HAP-1 (cell line): Measurements from ENCODE around the gene FAM177A1.
"Not testable (repeated sequence)": the region's sequence is repeated elsewhere in the genome, so short reads cannot be mapped to it uniquely, and the experiment has no call there.

Experiments used
- DNase-seq, 2 experiments: peaks; one replicate each; pipeline ENCODE4 v3.0.0-alpha.2; 2016 to 2020; ENCODE audit warnings: low spot score in 2 of 2
- H3K27me3 ChIP-seq: fragments of 250-450 bp; sonication (Bioruptor Pico); 2 replicates; pipeline ENCODE4 v1.5.1; 2020; ENCODE audit warnings: low read depth, mild to moderate bottlenecking, moderate library complexity
- H3K36me3 ChIP-seq: fragments of 250-450 bp; sonication (Bioruptor Pico); replicated peaks from 2 replicates; pipeline ENCODE4 v1.5.1; 2020; ENCODE audit warnings: mild to moderate bottlenecking
- H3K4me1 ChIP-seq: fragments of 250-450 bp; sonication (Bioruptor Pico); 2 replicates; pipeline ENCODE4 v1.5.1; 2020; ENCODE audit warnings: mild to moderate bottlenecking
- H3K4me3 ChIP-seq: fragments of 250-450 bp; sonication (Bioruptor Pico); 2 replicates; pipeline ENCODE4 v1.5.1; 2020; ENCODE audit warnings: mild to moderate bottlenecking, moderate library complexity
- H3K9me3 ChIP-seq: fragments of 250-450 bp; sonication (Bioruptor Pico); 2 replicates; pipeline ENCODE4 v1.5.1; 2020; ENCODE audit warnings: mild to moderate bottlenecking, moderate library complexity
- in situ Hi-C: fragments of 300-500 bp; cut with MboI; formaldehyde crosslinking; loops from 3 replicates; pipeline ENCODE4 v1.14.3; 2020; ENCODE audit warnings: low sequenced_read_pairs, inconsistent platforms, mixed read lengths

FAM177A1 gene

DNA sequence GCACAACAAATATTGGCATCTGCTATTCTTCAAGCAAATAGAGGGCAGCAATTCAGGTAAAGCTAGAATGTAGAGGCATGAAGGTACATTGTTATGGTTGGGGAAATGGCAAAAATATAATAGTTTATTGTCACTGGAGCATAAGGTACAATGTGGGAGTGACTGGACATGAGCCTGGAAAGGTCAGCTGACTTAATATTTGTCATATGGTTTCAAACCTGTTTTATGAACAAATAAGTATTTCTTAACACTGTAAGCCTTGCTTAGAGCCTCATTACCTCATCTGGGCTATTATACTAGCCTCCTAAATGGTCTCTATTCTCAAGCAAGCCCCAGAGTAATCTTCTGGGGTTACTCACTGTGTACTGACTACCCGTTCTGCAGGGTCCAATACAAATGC lies 33.7 kb downstream of the FAM177A1 start:
- Histone ChIP-seq H3K4me3 (no peak overlapping the region), H3K9me3 (no peaks in the 10 kb centered on the region), H3K27me3 (no peaks in the 10 kb centered on the region), H3K36me3 (peaks cover 10% of the 10 kb centered on the region), H3K4me1 (no peaks in the 10 kb centered on the region)
- no peak for DNase-seq
- in situ Hi-C loops: no loop called here

DNA sequence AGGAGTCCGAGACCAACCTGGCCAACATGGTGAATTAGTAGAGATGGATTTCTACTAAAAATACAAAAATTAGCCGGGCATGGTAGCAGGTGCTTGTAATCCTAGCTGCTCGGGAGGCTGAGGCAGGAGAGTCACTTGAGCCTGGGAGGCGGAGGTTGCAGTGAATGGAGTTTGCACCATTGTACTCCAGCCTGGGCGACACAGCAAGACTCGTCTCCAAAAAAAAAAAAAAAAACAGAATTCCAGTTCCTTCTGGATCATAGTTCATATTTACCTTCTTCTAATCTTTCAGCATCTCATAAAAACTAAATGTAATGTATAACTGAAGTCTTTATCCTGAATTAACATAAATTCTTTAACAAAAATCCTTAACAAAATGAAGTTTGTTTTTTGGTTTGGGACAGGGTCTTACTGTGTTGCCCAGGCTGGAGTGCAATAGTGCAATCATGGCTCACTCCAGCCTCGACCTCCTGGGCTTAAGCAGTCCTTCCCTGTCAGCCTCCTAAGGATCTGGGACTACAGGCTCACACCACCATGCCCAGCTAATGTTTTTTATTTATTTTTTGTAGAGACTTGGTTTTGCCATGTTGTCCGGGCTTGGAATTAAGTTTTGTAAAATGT lies 37.6 kb downstream of the FAM177A1 start:
- Histone ChIP-seq H3K27me3 (no peaks in the 10 kb centered on the region), H3K4me1 (no peaks in the 10 kb centered on the region), H3K9me3 (no peaks in the 10 kb centered on the region), H3K36me3 (peaks cover 17% of the 10 kb centered on the region), H3K4me3 (no peak overlapping the region)
- in situ Hi-C loops: no loop called here
- DNase-seq: no peak

DNA sequence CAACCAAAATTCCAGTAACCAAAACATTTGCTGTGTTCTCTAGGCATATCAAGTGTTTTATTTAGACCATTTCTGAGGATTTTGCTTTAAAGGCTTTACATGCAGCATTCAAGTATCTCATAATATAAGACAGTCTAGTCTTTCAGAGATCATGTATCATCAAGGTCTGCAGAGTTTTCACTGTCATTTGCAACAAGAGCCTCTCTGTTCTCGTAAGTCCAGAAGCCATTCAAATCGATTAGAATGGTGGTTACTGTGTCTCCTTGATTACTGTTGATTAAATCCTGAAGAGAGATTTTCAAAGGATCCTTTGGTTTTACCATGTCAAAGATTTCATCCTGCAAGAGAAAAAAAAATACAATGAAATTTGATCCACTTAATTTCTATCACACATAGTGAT lies 39.4 kb downstream of the FAM177A1 start:
- no peaks in the 10 kb centered on the region for H3K27me3 ChIP-seq

DNA sequence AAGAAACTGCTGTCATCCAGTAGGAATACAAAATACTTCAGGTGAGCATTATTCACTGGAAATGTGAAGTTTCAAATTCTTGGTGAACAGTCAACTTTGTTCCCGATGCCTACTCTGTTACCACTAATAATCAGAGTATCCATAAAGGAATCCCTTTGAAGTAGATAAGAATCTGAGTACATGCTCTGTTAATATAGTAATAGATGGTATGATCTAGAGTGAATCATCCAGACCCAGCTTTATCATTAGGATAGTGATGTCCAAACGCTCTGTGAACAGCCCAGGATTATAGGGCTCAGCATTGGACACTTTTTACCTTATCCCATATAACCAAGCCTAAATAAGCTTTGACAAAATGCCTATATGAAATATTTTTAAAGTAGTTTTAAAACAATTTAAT lies 42.4 kb downstream of the FAM177A1 start:
- DNase-seq: no peak
- Histone ChIP-seq H3K4me1 (no peaks in the 10 kb centered on the region), H3K9me3 (no peaks in the 10 kb centered on the region), H3K27me3 (no peaks in the 10 kb centered on the region), H3K4me3 (no peak overlapping the region), H3K36me3 (peaks cover 16% of the 10 kb centered on the region)
- in situ Hi-C loops: no loop called here

More for the DNA sequence above, 39.4 kb downstream of the FAM177A1 start:
- Histone ChIP-seq H3K36me3 (peaks cover 17% of the 10 kb centered on the region), H3K4me1 (no peaks in the 10 kb centered on the region), H3K4me3 (no peak overlapping the region), H3K9me3 (no peaks in the 10 kb centered on the region)
- DNase-seq: no peak
- in situ Hi-C loops: no loop called here

DNA sequence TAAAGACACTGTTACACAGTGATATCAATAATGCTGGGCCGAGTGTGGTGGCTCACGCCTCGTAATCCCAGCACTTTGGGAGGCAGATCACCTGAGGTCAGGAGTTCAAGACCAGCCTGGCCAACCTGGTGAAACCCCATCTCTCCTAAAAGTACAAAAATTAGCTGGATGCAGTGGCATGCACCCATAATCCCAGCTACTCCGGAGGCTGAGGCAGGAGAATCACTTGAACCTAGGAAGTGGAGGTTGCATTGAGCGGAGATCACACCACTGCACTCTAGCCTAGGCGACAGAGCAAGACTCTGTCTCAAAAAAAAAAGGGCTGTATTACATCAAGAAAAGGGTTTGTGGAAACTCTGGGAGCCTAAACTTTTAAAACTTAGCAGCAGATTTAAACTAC lies 48.6 kb downstream of the FAM177A1 start:
- H3K4me3 ChIP-seq, in situ Hi-C loops, H3K27me3 ChIP-seq, H3K9me3 ChIP-seq, DNase-seq, H3K4me1 ChIP-seq: not testable (repeated sequence)
- peaks cover 14% of the 10 kb centered on the region for H3K36me3 ChIP-seq

DNA sequence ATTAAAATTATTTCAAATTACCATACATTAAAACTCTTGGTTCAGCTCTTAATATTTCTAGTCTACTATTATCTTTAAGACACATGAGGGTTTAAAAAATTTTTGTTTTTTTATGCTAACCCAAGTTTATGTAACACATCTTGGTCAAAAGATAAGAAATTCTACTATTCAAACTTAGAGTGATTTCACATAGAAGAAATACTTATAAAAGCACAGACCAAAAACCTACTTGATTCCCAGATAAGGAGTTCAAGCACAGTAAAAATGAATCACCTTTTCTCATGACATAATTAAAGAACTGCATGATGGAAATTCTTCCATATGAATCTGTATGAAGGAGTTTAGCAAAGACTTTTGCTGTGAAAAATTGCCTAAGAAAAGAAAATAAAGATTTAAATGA lies 61.8 kb downstream of the FAM177A1 start:
- Histone ChIP-seq H3K4me3 (no peak overlapping the region), H3K4me1 (peaks cover 1% of the 10 kb centered on the region), H3K36me3 (peaks cover 31% of the 10 kb centered on the region), H3K9me3 (peaks cover 6% of the 10 kb centered on the region), H3K27me3 (no peaks in the 10 kb centered on the region)
- no peak for DNase-seq
- in situ Hi-C loops: no loop called here

DNA sequence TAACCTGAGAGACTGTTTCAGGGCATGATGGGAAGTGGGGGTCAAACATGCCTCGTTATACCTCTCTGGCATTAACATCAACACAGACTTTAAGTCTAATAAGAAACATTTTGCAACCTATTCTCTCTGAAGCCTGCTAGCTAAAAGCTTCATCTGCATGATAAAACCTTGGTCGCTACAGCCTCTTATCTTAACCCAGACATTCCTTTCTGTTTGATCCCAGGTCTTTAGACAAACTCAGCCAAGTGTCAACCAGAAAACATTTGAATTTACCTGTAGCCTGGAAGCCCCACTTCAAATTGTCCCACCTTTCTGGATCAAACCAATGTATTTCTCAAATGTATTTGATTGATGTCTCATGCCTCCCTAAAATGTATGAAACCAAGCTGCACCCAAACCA lies 66.6 kb downstream of the FAM177A1 start:
- Histone ChIP-seq H3K9me3 (peaks cover 6% of the 10 kb centered on the region), H3K36me3 (peaks cover 34% of the 10 kb centered on the region), H3K4me1 (peaks cover 4% of the 10 kb centered on the region), H3K4me3 (no peak overlapping the region), H3K27me3 (no peaks in the 10 kb centered on the region)
- DNase-seq: peak in 1 of 2 experiments; percentile 14
- in situ Hi-C loops: no loop called here

DNA sequence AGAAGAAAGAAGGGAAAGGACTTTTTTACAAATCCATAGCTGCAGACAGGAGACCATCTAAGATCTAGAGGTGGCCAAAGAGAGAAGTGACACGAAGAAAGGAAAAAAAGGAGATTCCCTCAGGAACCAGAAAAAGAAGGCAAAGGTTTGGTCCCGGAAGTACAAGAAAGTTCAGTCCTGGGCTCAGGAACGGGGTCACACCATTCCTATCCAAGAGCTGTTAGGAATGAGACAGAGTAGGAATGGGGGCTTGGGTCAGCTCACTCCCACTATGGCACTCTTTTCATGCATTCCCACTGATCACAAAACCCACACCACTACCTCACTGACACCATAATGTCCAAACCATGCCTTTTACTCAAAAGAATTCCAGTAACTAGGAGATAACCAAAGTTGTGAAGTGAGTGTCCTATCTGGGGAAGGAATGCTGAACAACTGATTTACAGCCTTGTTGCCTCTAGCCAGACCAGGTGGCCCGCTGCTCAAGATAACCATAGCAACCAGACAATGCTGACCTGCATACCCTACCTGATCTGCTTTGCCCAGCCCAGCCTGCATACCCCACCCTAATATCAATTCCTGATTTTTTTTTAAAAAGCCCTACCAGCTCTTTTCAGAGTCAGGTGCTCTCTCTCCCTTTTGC lies 67.4 kb downstream of the FAM177A1 start:
- Histone ChIP-seq H3K27me3 (no peaks in the 10 kb centered on the region), H3K4me3 (no peak overlapping the region), H3K9me3 (peaks cover 6% of the 10 kb centered on the region), H3K4me1 (peaks cover 6% of the 10 kb centered on the region), H3K36me3 (peaks cover 34% of the 10 kb centered on the region)
- in situ Hi-C loops: no loop called here
- no peak for DNase-seq

DNA sequence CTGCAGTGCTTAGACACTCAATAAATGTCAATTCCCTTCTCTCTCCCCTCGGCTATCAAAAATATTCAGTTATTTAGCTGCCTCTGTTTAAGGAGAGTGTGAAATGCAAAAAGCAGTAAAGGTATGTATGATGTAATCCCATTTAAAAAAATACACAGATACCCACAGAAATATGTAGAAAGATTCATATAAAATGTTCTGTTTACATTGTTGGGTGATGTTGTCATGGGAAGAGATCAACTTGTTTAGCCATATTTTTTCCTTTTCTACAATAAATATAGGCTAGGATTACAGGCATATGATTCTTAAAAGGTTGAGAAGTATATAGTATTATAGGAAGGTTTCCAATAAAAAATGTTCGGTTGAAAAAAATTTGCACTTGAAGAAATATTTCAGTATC lies 68.0 kb downstream of the FAM177A1 start:
- Histone ChIP-seq H3K4me3 (no peak overlapping the region), H3K4me1 (peaks cover 6% of the 10 kb centered on the region), H3K9me3 (peaks cover 6% of the 10 kb centered on the region), H3K27me3 (no peaks in the 10 kb centered on the region), H3K36me3 (peaks cover 34% of the 10 kb centered on the region)
- DNase-seq: no peak
- in situ Hi-C loops: no loop called here

DNA sequence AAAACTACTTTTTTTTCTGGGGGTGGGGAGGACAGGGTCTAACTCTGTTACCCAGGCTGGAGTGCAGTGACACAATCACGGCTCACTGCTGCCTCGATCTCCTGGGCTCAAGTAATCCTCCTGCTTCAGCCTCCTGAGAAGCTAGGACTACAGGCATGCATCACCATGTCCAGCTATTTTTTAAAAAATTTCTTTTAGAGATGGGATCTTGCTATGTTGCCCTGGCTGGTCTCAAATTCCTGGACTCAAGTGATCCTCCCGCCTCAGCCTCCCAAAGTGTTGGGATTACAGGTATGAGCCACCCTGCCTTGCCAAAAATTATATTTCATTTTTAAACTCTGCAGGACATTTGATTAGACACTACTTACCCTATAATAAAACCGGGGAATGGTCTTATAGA lies 70.2 kb downstream of the FAM177A1 start:
- H3K4me3 ChIP-seq: no peak overlapping the region
- peaks cover 19% of the 10 kb centered on the region for H3K36me3 ChIP-seq
- no peaks in the 10 kb centered on the region for H3K27me3 ChIP-seq
- peaks cover 6% of the 10 kb centered on the region for H3K9me3 ChIP-seq
- peaks cover 6% of the 10 kb centered on the region for H3K4me1 ChIP-seq
- in situ Hi-C loops: no loop called here
- DNase-seq: no peak

DNA sequence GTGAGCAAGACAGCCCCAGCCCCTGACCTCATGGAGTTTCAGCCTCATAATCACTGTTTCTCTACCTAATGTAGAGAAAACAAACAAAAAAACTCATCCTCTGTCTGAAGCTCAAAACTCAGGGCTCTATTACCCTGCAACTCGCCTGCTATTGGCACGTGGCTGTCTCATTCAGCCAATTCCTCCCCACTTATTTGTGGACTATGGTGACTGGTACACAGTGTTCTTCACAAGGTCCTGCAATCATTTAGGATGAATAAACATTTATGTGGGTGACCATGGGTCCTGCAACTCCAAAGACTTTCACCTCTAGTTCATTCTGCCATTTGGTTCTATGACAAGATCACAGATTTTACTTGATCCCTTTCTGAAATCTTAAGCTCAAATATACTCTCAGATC lies 71.0 kb downstream of the FAM177A1 start:
- no peaks in the 10 kb centered on the region for H3K9me3 ChIP-seq
- in situ Hi-C loops: no loop called here
- H3K36me3 ChIP-seq: peaks cover 10% of the 10 kb centered on the region
- H3K27me3 ChIP-seq: no peaks in the 10 kb centered on the region
- H3K4me3 ChIP-seq: no peak overlapping the region
- peaks cover 6% of the 10 kb centered on the region for H3K4me1 ChIP-seq
- DNase-seq: no peak

DNA sequence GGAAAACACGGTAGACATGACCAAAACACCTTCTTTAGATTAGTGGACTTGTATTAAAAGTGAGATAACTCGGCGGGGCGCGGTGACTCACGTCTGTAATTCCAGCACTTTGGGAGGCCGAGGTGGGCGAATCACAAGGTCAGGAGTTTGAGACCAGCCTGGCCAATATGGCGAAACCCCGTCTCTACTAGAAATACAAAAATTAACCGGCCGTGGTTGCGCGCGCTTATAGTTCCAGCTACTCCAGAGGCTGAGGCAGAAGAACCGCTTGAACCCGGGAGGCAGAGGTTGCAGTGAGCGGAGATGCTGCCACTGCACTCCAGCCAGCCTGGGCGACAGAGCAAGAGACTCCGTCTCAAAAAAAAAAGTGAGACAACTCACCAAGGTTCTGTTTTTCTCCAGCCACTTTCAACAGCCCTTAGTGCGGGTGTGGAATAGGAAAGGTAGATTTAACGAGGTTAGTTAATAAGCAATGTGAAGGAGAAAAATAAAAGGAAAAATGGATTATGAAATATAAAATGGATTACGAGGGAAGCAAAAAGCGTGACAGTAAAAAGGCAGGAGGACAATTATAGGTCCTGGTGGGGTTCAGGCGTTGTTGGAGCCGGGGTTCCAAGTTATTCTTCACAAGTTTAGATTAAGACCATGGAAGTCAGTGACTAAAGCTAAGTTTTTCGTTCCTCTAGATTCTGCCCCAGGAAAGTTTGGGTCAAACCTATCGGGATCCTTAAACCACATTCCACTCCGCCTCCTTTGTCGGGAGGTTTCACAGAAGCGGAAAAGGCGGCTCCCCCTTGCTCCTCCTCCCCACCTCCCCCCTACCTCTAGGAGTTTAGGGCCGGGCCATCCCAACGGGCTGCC lies 75.2 kb downstream of the FAM177A1 start:
- Histone ChIP-seq H3K36me3 (no peaks in the 10 kb centered on the region), H3K9me3 (no peaks in the 10 kb centered on the region), H3K4me1 (peaks cover 10% of the 10 kb centered on the region; the same call in 1 of the 2 replicates), H3K4me3 (peak overlapping the region; percentile 59), H3K27me3 (no peaks in the 10 kb centered on the region)
- peak in 1 of 2 experiments; percentile 28 for DNase-seq
- in situ Hi-C loops: loop anchor here (10.0 kb wide), 1 partner anchor 246 kb away; the partner anchor contains the start of gene BAZ1A

DNA sequence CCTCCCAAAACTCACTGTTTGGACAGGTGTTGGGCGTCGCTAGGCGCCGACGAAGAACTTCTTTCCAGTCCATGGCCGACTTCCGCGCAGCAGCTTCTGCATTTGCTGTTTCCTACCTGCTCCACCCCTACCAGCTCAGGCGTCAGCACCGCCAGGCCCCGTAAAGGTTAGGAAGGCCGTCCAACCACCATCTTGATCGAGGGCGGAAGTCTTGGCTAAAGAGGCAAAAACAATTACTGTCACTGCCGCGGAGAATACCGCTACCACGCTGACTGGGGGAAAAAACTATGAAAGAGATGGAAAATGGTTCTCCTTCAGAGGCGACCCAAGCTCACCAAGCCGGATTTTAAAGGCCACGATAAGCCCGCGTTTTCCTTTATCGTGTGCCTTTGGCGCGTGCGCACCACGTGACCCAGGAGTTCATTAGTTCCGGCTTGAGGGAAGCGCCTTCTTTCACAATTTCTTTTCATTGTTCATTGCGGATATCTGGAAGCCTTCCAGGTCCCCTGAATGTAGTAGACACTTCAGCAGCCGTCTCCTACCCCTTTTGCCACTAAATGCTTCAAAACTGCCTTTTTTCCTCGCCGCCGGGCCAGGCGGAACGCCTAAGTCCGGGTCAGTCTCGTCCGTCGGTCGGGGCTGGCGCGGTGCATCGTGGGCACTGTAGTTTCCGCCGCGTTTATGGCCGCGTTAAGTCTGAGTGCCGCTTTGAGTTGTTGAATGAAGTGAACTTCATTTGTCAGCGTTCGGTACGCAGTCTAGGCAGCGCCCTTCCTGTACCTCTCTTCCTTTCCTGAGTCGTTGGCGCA lies 76.0 kb downstream of the FAM177A1 start, which contains the start of the genes PPP2R3C and PRORP:
Gene PPP2R3C (minus strand): TSS at position 104 of the 809 bp plus-strand sequence. CDS start 31 bp downstream, at position 73.
Gene PRORP (plus strand): TSS at position 666 of the 809 bp plus-strand sequence. CDS start 694 bp downstream, outside the sequence.
- no peaks in the 10 kb centered on the region for H3K27me3 ChIP-seq
- no peaks in the 10 kb centered on the region for H3K9me3 ChIP-seq
- peaks cover 10% of the 10 kb centered on the region; the same call in 1 of the 2 replicates for H3K4me1 ChIP-seq
- no peaks in the 10 kb centered on the region for H3K36me3 ChIP-seq
- in situ Hi-C loops: loop anchor here (10.0 kb wide), 1 partner anchor 247 kb away; the partner anchor contains the start of gene BAZ1A
- DNase-seq: peak; percentile 90 to 95
- H3K4me3 ChIP-seq: peak within 1 kb of the TSS; percentile 59
